Measurements from ENCODE around the gene MLX.
"Not testable (repeated sequence)": the region's sequence is repeated elsewhere in the genome, so short reads cannot be mapped to it uniquely, and the experiment has no call there.

MLX gene

GRCh38 chr17:42578282-42578869, 11.5 kb downstream of the MLX start:
- peak; percentile 27 to 62 for DNase-seq (ENCODE audit: low read depth in 1 of 2, low spot score in 1 of 2)

DNA sequence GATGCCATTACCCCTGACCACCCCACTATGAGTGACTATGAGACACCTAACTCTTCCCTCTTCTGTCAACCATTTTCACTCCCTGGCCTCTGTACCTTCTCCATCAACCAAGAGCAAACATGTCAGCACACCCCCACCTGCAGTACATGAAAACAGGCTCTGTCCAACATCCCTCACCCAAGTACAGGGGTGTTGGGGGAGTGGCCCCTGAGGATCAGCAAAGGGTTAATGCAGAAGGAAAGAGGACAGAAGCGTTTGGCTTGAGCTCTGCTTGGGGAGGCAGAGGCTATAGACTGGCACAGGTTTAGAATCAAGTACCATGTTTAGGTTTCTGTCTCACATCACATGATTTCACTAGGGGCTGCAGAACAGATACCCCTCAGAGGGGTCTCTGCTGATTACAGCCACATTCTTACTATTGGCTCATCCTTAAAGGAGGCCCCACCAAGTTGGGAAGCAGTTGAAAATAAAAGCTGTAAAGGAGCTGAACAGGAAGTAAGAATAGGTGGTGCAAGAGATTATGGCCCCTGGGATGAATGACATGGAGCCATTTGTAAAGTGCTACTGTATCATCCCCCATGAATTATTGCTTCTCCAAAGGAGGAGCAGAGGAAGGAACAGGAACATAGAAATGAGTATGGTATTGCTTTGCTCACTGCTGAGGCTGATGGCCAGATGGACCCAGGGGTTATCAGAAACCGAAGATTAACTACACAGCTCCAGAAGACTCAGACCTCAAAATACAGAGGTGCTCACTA, 13.1 kb downstream of the MLX start:
- DNase-seq (ENCODE audit: low read depth in 1 of 2, low spot score in 1 of 2): no peak

- DNase-seq (ENCODE audit: low read depth in 1 of 2, low spot score in 1 of 2): no peak
Observed at GRCh38 chr17:42581744-42582270, 14.9 kb downstream of the MLX start.

GRCh38 chr17:42584880-42585279, 18.0 kb downstream of the MLX start:
- DNase-seq (ENCODE audit: low read depth in 1 of 2, low spot score in 1 of 2): no peak

DNA sequence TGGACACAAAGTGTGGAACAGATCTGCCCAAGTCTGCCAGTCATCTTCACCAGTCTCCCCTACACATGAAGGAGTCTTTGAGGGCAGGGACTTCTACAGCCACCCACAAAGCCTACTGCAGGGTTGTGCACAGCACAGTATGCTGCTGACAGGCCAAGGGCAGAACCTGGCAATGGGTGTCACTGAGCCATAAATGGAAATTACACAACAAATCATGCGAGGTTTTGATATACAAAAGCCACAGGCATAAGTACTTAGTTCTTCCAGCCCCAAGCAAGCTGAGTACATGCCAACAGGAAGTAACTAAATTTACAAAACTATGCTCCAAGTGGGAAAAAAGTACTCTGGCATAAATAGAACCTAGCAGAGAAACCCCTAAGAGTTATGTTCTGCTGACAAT, 18.5 kb downstream of the MLX start:
- no peak for DNase-seq (ENCODE audit: low read depth in 1 of 2, low spot score in 1 of 2)

GRCh38 chr17:42586514-42587230, 19.8 kb downstream of the MLX start:
- DNase-seq (ENCODE audit: low read depth in 1 of 2, low spot score in 1 of 2): no peak

- no peak for DNase-seq (ENCODE audit: low read depth in 1 of 2, low spot score in 1 of 2)
Observed at GRCh38 chr17:42590886-42591285, 24.0 kb downstream of the MLX start.

GRCh38 chr17:42591411-42591810, 24.5 kb downstream of the MLX start:
- no peak for DNase-seq (ENCODE audit: low read depth in 1 of 2, low spot score in 1 of 2)

- DNase-seq (ENCODE audit: low read depth in 1 of 2, low spot score in 1 of 2): no peak
Observed at GRCh38 chr17:42596386-42596785, 29.5 kb downstream of the MLX start.

GRCh38 chr17:42598905-42599304, 32.0 kb downstream of the MLX start:
- no peak for DNase-seq (ENCODE audit: low read depth in 1 of 2, low spot score in 1 of 2)

DNA sequence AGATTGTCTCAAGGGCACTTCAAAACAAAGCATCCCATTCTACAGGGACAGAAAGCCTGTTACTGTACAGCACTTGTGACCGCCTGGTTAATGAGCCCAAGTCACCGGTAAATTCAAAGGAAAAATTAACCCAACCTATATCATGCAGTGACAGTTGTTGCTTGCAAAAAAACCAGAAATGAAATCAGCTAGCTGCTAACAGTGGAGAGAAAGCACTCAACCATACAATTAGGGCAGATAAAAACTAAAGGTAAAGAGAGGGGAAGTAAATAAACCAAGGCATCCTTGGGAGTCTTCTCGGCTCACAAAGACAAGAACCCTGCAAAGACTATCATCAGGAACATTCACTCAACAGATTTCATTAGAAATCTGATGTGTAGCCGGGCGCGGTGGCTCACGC, 36.4 kb downstream of the MLX start:
- DNase-seq (ENCODE audit: low read depth in 1 of 2, low spot score in 1 of 2): no peak

GRCh38 chr17:42607769-42608168, 40.9 kb downstream of the MLX start:
- no peak for DNase-seq (ENCODE audit: low read depth in 1 of 2, low spot score in 1 of 2)

DNA sequence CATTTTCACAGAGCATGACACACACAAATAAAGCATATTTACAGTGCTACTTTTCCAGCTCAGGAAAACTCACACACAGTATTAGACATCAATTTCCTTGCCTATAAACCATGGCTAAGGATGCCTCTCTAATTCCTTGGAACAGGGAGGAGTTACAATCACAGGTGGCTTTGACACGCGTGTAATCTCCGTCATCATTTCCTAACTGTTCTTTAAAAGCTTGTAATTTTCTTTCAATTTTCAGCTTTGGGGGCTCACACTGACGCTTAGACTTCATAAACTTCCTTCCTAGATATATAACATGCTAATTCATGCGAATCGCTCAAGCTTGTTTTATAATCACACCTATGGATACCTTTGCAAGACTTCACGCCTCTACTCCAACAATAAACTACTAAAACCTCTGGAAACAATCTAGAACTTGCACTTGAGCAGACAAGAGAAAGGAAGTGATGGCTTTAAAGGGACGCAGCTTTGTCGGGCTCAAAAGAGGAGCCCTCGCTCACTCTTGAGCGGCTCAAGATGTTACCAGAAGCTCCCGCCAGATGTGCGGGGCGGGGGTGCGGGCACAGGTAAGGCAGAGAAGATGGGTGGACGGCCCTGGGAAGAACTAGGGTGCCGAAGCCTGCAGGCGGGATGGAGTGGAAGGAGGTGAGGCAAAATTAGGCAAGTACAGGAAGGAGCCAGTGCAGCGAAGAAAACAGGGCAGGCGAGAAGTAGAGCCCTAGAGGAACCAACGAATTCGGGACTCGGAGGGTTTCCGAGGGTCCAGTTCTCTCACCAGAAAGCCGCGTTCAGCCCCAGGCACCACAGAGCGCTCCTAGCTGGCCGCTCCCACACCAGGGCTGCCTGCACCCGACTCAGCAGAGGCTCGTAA, 41.6 kb downstream of the MLX start:
- DNase-seq (ENCODE audit: low read depth in 1 of 2, low spot score in 1 of 2): no peak

- peak; percentile 98 to 99 for DNase-seq (ENCODE audit: low read depth in 1 of 2, low spot score in 1 of 2)
Observed at GRCh38 chr17:42609182-42609813, 42.4 kb downstream of the MLX start, which contains the start of the genes RETREG3 and TUBG1. TSS of gene RETREG3 (minus strand) at chr17:42609374. CDS start at chr17:42609324, 50 bp downstream. TSS of gene TUBG1 (plus strand) at chr17:42609683. CDS start at chr17:42609738, 55 bp downstream.

GRCh38 chr17:42609814-42610801, 43.2 kb downstream of the MLX start:
- DNase-seq (ENCODE audit: low read depth in 1 of 2, low spot score in 1 of 2): not testable (repeated sequence)

GRCh38 chr17:42612013-42612412, 45.1 kb downstream of the MLX start:
- DNase-seq (ENCODE audit: low read depth in 1 of 2, low spot score in 1 of 2): no peak

DNA sequence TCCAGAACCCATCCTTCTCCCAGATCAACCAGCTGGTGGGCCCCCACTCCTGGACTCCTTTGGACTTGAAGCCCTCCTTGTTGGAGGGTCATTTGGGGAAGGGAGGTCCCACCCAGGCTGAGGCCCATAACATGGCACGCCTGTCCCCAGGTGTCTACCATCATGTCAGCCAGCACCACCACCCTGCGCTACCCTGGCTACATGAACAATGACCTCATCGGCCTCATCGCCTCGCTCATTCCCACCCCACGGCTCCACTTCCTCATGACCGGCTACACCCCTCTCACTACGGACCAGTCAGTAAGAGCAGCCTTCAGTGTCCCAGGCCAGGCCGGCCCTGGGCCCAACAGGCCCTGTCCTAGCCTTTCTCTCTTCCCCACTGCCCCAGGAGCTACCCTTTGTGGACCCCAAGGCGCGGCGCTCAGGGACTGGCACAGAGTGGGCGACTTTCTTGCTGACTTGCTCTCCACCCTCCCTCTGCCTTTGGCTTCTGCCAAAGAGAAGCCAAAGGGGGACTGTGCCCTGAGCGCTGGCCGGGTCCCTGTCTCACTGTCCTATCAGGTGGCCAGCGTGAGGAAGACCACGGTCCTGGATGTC, 46.9 kb downstream of the MLX start:
- DNase-seq (ENCODE audit: low read depth in 1 of 2, low spot score in 1 of 2): no peak

GRCh38 chr17:42617956-42618431, 51.1 kb downstream of the MLX start:
- DNase-seq (ENCODE audit: low read depth in 1 of 2, low spot score in 1 of 2): no peak
